Kidney (tissue), 14 donors: ENCODE measurements around the gene FIGLA. TPM values are rescaled to one million over a fixed set of nuclear protein-coding genes. Genes with fewer than 3 reads are reported as not detected.

ENCODE experiments used
- DNase-seq, 5 donors: peaks; one replicate each; pipeline ENCODE4 v3.0.0-alpha.2; 2013 to 2020
- FAIRE-seq: peaks from 2 replicates; lab custom pipeline; 2012; peaks lifted over from hg19 to GRCh38; lab: Jason Lieb, UNC
- H3K27ac ChIP-seq, 2 donors: one replicate each; pipeline ENCODE4 v1.7.0; 2013; ENCODE audit warnings: low read depth in 2 of 2, low read length in 2 of 2, inconsistent platforms in 1 of 2
- H3K27me3 ChIP-seq: one replicate; pipeline ENCODE4 v1.7.1; 2013; ENCODE audit warnings: low read length, inconsistent platforms; ENCODE audit not compliant: control insufficient read depth, insufficient read depth
- H3K36me3 ChIP-seq, 3 donors: one replicate each; pipeline versions ENCODE4 v1.7.0 to v1.7.1; 2013; ENCODE audit warnings: low read length in 3 of 3, control low read depth in 1 of 3, inconsistent platforms in 1 of 3; ENCODE audit not compliant: insufficient read depth in 3 of 3, control insufficient read depth in 2 of 3
- H3K4me1 ChIP-seq, 3 donors: one replicate each; pipeline versions ENCODE4 v1.7.0 to v1.7.1; 2013; ENCODE audit warnings: low read length in 3 of 3, inconsistent platforms in 1 of 3, low read depth in 1 of 3; ENCODE audit not compliant: control insufficient read depth in 2 of 3, insufficient read depth in 2 of 3
- H3K4me3 ChIP-seq, 3 donors: one replicate each; pipeline versions ENCODE4 v1.7.0 to v1.8.1; 2013; ENCODE audit warnings: low read length in 3 of 3, control low read depth in 1 of 3, inconsistent platforms in 1 of 3
- H3K9ac ChIP-seq, 3 donors: one replicate each; pipeline versions ENCODE4 v1.7.0 to v1.7.1; 2013; ENCODE audit warnings: low read length in 3 of 3, control low read depth in 1 of 3, inconsistent platforms in 1 of 3
- H3K9me3 ChIP-seq, 3 donors: one replicate each; pipeline versions ENCODE4 v1.7.0 to v1.7.1; 2013; ENCODE audit warnings: low read length in 3 of 3, control low read depth in 1 of 3, inconsistent platforms in 1 of 3; ENCODE audit not compliant: control insufficient read depth in 2 of 3, insufficient read depth in 1 of 3
- CTCF ChIP-seq: IDR thresholded peaks from 3 replicates; pipeline ENCODE4 v1.5.1; 2012; ENCODE audit warnings: mild to moderate bottlenecking, moderate library complexity, borderline replicate concordance; ENCODE audit not compliant: insufficient read depth; ENCODE audit errors: extremely low read depth
- intact Hi-C: fragments of 100-400 bp; cut with DNase I; formaldehyde crosslinking; loops from one replicate; pipeline ENCODE4 v1.11.1; 2022
- polyA plus RNA-seq: library from polyadenylated mRNA; stranded (reverse); fragments of 350-450 nt; fragmentation: Illumina TruSeq; extraction: RNeasy Lipid Tissue Mini Kit (QIAGEN cat#74804); gene quantifications from one replicate; pipeline ENCODE4 v1.2.3, GENCODE V29; 2014; ENCODE audit warnings: low read depth, low replicate concordance; ENCODE audit not compliant: insufficient read depth
- total RNA-seq: library from RNA; stranded (reverse); fragmentation: NEBNext Ultra II Directional; extraction: Animal tissue kit (Norgen Biotek cat#: 25700); gene quantifications from one replicate; pipeline ENCODE4 v1.2.1, GENCODE V29; 2021
- donor health status: control.
- donor health status: control.
- donor health status: control.
- donor health status: control.
- donor health status: control.
- donor health status: DM: yes; HTN: yes; CAD: no.
- donor health status: Normal renal cell carcinoma (clear cell type).

The FIGLA gene
- total and polyA plus RNA-seq, 2 donors from 2014 or later, result not detected

- H3K4me1 ChIP-seq, result peaks cover 0 to under 1% (median 0%) of the 10 kb centered on the region in 3 donors
Observed at GRCh38 chr2:70772486-70773155, 17.8 kb downstream of the FIGLA start.

DNA sequence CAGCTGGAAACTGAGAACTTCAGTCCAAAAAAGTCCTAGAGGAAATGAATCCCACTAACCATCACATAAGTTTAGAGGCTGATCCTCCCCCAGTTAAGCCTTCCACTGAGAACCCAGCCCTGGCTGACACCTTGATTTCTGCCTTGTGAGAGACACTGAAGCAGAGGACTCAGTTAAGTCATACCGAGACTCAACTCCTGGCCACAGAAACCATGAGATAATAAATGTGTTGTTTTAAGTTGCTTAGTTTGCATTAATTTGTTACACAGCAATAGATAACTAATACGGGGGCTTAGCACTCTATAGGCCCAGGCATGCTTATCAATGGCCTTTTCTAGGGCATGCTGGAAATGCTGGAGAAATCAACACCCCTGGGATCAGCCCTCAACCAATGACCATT, 19.0 kb downstream of the FIGLA start:
- FAIRE-seq, result no peak
- no peak for TF ChIP-seq CTCF
- Histone ChIP-seq H3K4me3 (no peak overlapping the region), H3K27me3 (peaks cover 7% of the 10 kb centered on the region), H3K9me3 (no peaks in the 10 kb centered on the region), H3K27ac (no peak overlapping the region), H3K9ac (no peak overlapping the region), H3K36me3 (no peaks in the 10 kb centered on the region), H3K4me1 (peaks cover 0 to 7% (median 0%) of the 10 kb centered on the region in 3 donors)
- intact Hi-C loops, result no loop called here
- no peak for DNase-seq

More at GRCh38 chr2:70772486-70773155, 17.8 kb downstream of the FIGLA start:
- Histone ChIP-seq H3K27ac (no peak overlapping the region), H3K27me3 (no peaks in the 10 kb centered on the region), H3K36me3 (no peaks in the 10 kb centered on the region), H3K9ac (no peak overlapping the region), H3K9me3 (no peaks in the 10 kb centered on the region), H3K4me3 (no peak overlapping the region)
- TF ChIP-seq CTCF, result no peak
- FAIRE-seq, result no peak
- intact Hi-C loops, result no loop called here
- no peak for DNase-seq

GRCh38 chr2:70769450-70769849, 21.0 kb downstream of the FIGLA start:
- no peak overlapping the region for H3K4me3 ChIP-seq

More at GRCh38 chr2:70769450-70769849, 21.0 kb downstream of the FIGLA start:
- Histone ChIP-seq H3K9me3 (no peaks in the 10 kb centered on the region), H3K27ac (no peak overlapping the region), H3K9ac (no peak overlapping the region), H3K36me3 (no peaks in the 10 kb centered on the region), H3K27me3 (peaks cover 8% of the 10 kb centered on the region), H3K4me1 (peaks cover 0 to 7% (median 0%) of the 10 kb centered on the region in 3 donors)
- FAIRE-seq (no peak), DNase-seq (no peak)
- no peak for TF ChIP-seq CTCF
- intact Hi-C loops, result no loop called here
